ENCODE results near the gene CENPT. TPM values are rescaled to one million over a fixed set of nuclear protein-coding genes. Genes with fewer than 3 reads are reported as not detected.

The CENPT gene
- total and polyA plus RNA-seq, 10 of the 15 experiments (the other 5 are each of a cell fraction or from before 2014, with no cell fraction given) = 1.1 to 45.7 (median 24.5) TPM

DNA sequence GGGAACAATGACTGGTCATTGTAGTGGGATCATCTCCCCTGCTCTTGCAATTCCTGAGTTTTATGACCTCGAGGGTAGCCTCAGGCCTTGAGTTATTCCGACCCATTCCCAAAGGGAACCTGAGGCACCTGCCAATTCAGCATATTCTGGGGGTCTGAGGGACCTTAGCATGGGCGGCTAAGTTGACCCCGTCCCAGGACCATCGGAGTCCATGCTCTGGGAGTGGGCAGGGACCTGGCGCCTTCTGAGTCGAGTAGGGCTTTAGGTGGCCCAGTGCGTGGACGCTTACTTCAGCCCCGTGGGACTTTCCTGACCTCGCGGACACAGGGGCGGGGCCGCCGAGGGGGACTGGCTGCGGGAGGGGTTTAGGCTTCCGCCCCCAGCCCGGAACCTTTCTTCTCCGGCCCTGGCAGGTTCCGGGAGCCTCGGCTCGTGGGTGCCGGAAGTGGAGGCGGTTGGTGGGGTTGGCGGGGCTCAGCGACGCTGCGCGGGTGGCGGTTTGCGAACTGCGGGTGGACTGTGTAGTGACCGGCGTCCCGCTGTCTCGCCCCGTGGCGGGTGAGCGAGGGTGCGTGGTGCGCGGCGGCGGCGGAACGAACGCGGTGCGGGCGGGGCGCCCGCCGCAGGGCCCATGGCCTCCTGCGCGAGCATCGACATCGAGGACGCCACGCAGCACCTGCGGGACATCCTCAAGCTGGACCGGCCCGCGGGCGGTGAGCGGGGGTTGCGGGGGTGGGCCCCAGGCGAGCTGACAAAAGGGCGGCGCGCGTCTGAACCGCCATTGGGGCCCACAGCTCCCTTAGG, 25.3 kb upstream of the CENPT start, which contains the start of gene EDC4 (continued):
- TF ChIP-seq, protein P1, sequence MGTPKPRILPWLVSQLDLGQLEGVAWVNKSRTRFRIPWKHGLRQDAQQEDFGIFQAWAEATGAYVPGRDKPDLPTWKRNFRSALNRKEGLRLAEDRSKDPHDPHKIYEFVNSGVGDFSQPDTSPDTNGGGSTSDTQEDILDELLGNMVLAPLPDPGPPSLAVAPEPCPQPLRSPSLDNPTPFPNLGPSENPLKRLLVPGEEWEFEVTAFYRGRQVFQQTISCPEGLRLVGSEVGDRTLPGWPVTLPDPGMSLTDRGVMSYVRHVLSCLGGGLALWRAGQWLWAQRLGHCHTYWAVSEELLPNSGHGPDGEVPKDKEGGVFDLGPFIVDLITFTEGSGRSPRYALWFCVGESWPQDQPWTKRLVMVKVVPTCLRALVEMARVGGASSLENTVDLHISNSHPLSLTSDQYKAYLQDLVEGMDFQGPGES (IDR thresholded peaks at IDR 0.05) = peak; percentile 58; the same call in 1 of the 2 replicates
- TF ChIP-seq ETV6 (conservative IDR thresholded peaks at IDR 0.05 in 1 of 2, IDR thresholded peaks at IDR 0.05 in 1 of 2; ENCODE audit: borderline replicate concordance in 1 of 2, low read depth in 1 of 2) (0 out of 4 replicates have a peak, but pooled peaks of 1 of the 2 experiments have one; percentile 34), MYB (IDR thresholded peaks at IDR 0.05; ENCODE audit: borderline replicate concordance, low read depth, low read length) (peak; percentile 89), SMAD5 (IDR thresholded peaks at IDR 0.05; ENCODE audit: low read depth) (peak; percentile 54; the same call in 1 of the 2 replicates), FOXK2 (IDR thresholded peaks at IDR 0.05) (peak; percentile 39; the same call in 1 of the 2 replicates), ZBED1 (IDR thresholded peaks at IDR 0.05; ENCODE audit: borderline replicate concordance) (no peak; the same call in 1 of the 2 replicates), CEBPB (IDR thresholded peaks at IDR 0.05; ENCODE audit: borderline replicate concordance in 1 of 2, low read depth in 2 of 2, low read length in 2 of 2) (no peak), ASH2L (IDR thresholded peaks at IDR 0.05; ENCODE audit: borderline replicate concordance, low read depth) (0 out of 2 replicates have a peak, but pooled peaks have one; percentile 70), KLF5 (IDR thresholded peaks at IDR 0.05; ENCODE audit: partially characterized antibody) (no peak), CHD2 (IDR thresholded peaks at IDR 0.05; ENCODE audit: borderline replicate concordance, low read depth, low read length) (peak; percentile 74), MEF2A (IDR thresholded peaks at IDR 0.05; ENCODE audit: insufficient read depth, low read depth, low read length) (peak; percentile 72; the same call in 1 of the 2 replicates), BACH1 (IDR thresholded peaks at IDR 0.05; ENCODE audit: borderline replicate concordance) (peak; percentile 92), PML (IDR thresholded peaks at IDR 0.05; ENCODE audit: low read length) (peak; percentile 91; the same call in 1 of the 2 replicates), SREBF1 (IDR thresholded peaks at IDR 0.05; ENCODE audit: low read length) (no peak)
- TF ChIP-seq, protein P2, sequence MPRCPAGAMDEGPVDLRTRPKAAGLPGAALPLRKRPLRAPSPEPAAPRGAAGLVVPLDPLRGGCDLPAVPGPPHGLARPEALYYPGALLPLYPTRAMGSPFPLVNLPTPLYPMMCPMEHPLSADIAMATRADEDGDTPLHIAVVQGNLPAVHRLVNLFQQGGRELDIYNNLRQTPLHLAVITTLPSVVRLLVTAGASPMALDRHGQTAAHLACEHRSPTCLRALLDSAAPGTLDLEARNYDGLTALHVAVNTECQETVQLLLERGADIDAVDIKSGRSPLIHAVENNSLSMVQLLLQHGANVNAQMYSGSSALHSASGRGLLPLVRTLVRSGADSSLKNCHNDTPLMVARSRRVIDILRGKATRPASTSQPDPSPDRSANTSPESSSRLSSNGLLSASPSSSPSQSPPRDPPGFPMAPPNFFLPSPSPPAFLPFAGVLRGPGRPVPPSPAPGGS (IDR thresholded peaks at IDR 0.05; ENCODE audit: borderline replicate concordance, insufficient read depth, low read depth, low read length, poor library complexity, severe bottlenecking) = peak; percentile 93
- TF ChIP-seq, protein P3, sequence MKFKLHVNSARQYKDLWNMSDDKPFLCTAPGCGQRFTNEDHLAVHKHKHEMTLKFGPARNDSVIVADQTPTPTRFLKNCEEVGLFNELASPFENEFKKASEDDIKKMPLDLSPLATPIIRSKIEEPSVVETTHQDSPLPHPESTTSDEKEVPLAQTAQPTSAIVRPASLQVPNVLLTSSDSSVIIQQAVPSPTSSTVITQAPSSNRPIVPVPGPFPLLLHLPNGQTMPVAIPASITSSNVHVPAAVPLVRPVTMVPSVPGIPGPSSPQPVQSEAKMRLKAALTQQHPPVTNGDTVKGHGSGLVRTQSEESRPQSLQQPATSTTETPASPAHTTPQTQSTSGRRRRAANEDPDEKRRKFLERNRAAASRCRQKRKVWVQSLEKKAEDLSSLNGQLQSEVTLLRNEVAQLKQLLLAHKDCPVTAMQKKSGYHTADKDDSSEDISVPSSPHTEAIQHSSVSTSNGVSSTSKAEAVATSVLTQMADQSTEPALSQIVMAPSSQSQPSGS (IDR thresholded peaks at IDR 0.05; ENCODE audit: low read length) = no peak; the same call in 1 of the 2 replicates
- TF ChIP-seq, protein P4, sequence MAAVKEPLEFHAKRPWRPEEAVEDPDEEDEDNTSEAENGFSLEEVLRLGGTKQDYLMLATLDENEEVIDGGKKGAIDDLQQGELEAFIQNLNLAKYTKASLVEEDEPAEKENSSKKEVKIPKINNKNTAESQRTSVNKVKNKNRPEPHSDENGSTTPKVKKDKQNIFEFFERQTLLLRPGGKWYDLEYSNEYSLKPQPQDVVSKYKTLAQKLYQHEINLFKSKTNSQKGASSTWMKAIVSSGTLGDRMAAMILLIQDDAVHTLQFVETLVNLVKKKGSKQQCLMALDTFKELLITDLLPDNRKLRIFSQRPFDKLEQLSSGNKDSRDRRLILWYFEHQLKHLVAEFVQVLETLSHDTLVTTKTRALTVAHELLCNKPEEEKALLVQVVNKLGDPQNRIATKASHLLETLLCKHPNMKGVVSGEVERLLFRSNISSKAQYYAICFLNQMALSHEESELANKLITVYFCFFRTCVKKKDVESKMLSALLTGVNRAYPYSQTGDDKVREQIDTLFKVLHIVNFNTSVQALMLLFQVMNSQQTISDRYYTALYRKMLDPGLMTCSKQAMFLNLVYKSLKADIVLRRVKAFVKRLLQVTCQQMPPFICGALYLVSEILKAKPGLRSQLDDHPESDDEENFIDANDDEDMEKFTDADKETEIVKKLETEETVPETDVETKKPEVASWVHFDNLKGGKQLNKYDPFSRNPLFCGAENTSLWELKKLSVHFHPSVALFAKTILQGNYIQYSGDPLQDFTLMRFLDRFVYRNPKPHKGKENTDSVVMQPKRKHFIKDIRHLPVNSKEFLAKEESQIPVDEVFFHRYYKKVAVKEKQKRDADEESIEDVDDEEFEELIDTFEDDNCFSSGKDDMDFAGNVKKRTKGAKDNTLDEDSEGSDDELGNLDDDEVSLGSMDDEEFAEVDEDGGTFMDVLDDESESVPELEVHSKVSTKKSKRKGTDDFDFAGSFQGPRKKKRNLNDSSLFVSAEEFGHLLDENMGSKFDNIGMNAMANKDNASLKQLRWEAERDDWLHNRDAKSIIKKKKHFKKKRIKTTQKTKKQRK (IDR thresholded peaks at IDR 0.05; ENCODE audit: low read depth, low read length) = no peak
- TF ChIP-seq, protein P5, sequence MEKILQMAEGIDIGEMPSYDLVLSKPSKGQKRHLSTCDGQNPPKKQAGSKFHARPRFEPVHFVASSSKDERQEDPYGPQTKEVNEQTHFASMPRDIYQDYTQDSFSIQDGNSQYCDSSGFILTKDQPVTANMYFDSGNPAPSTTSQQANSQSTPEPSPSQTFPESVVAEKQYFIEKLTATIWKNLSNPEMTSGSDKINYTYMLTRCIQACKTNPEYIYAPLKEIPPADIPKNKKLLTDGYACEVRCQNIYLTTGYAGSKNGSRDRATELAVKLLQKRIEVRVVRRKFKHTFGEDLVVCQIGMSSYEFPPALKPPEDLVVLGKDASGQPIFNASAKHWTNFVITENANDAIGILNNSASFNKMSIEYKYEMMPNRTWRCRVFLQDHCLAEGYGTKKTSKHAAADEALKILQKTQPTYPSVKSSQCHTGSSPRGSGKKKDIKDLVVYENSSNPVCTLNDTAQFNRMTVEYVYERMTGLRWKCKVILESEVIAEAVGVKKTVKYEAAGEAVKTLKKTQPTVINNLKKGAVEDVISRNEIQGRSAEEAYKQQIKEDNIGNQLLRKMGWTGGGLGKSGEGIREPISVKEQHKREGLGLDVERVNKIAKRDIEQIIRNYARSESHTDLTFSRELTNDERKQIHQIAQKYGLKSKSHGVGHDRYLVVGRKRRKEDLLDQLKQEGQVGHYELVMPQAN (conservative IDR thresholded peaks at IDR 0.05) = peak; percentile 94

All from GM12878 (cell line).